A673 (cell line): ENCODE measurements around the gene NME5. TPM values are rescaled to one million over a fixed set of nuclear protein-coding genes. Genes with fewer than 3 reads are reported as not detected.

ENCODE experiments used
- BruUV-seq: library from RNA; stranded (reverse); fragments of 400-500 nt; replicated peaks from 2 replicates; lab custom pipeline; 2021; lab: Mats Ljungman, UMichigan
- CTCF ChIA-PET: fragments of 300-600 bp; sonication (Branson Sonifier 250); formaldehyde crosslinking; loops from one replicate; lab custom pipeline; 2022; ENCODE audit warnings: antibody characterized with exemption; lab: Charles Lee
- POLR2A ChIA-PET: fragments of 300-600 bp; sonication (Branson Sonifier 250); formaldehyde crosslinking; loops from one replicate; lab custom pipeline; 2022; ENCODE audit warnings: antibody characterized with exemption; ENCODE audit not compliant: low non-redundant PET; lab: Charles Lee
- DNase-seq: peaks from one replicate; pipeline ENCODE4 v3.0.0-alpha.2; 2015; ENCODE audit warnings: low spot score
- H3K27ac ChIP-seq: fragments of 200-600 bp; sonication (generic); 2 replicates; pipeline ENCODE4 v1.5.1; 2016; ENCODE audit warnings: mixed run types, low read depth, mild to moderate bottlenecking, mixed read lengths, antibody characterized with exemption, low read length; ENCODE audit not compliant: poor library complexity, severe bottlenecking
- H3K27me3 ChIP-seq: fragments of 200-600 bp; sonication (generic); replicated peaks from 2 replicates; pipeline ENCODE4 v1.6.1; 2017; ENCODE audit warnings: mixed run types, low read depth, mild to moderate bottlenecking, mixed read lengths, antibody characterized with exemption, low read length; ENCODE audit not compliant: insufficient read depth, poor library complexity
- H3K36me3 ChIP-seq: fragments of 200-600 bp; sonication (generic); 2 replicates; pipeline ENCODE4 v1.6.1; 2016; ENCODE audit warnings: mixed run types, mild to moderate bottlenecking, mixed read lengths, antibody characterized with exemption, low read length; ENCODE audit not compliant: insufficient read depth, poor library complexity, severe bottlenecking
- H3K4me1 ChIP-seq: fragments of 200-600 bp; sonication (generic); 2 replicates; pipeline ENCODE4 v1.6.1; 2017; ENCODE audit warnings: mixed run types, mild to moderate bottlenecking, mixed read lengths, antibody characterized with exemption, low read length; ENCODE audit not compliant: insufficient read depth, poor library complexity, severe bottlenecking
- H3K4me3 ChIP-seq: fragments of 200-600 bp; sonication (generic); 2 replicates; pipeline ENCODE4 v1.5.1; 2016; ENCODE audit warnings: low read depth, mixed run types, mild to moderate bottlenecking, mixed read lengths, low read length; ENCODE audit not compliant: poor library complexity, severe bottlenecking
- H3K9me3 ChIP-seq: fragments of 200-600 bp; sonication (generic); 2 replicates; pipeline ENCODE4 v1.6.1; 2016; ENCODE audit warnings: mixed run types, low read depth, mild to moderate bottlenecking, mixed read lengths, antibody characterized with exemption, low read length; ENCODE audit not compliant: poor library complexity, severe bottlenecking
- CTCF ChIP-seq: fragments of 300-800, 200-600 bp; sonication (generic); conservative IDR thresholded peaks from 2 replicates; pipeline ENCODE4 v1.5.1; 2017; ENCODE audit warnings: low read depth, mild to moderate bottlenecking, antibody characterized with exemption, low read length, moderate library complexity, mixed read lengths
- EZH2 ChIP-seq: fragments of 200-600 bp; sonication (generic); IDR thresholded peaks from 2 replicates; pipeline ENCODE4 v1.6.1; 2017; ENCODE audit warnings: borderline replicate concordance, low read depth, mild to moderate bottlenecking, mixed read lengths, antibody characterized with exemption, low read length; ENCODE audit not compliant: poor library complexity, severe bottlenecking
- intact Hi-C: fragments of 100-400 bp; cut with micrococcal nuclease; formaldehyde crosslinking; loops from one replicate; pipeline ENCODE4 v1.10.0; 2022; ENCODE audit not compliant: unreplicated experiment
- total RNA-seq: library from RNA; stranded (reverse); gene quantifications from 2 replicates; pipeline ENCODE4 v1.2.3, GENCODE V29; 2021

NME5 gene
- total RNA-seq, 1 experiment from 2014 or later: not detected

- Histone ChIP-seq H3K4me1 (peaks cover 7% of the 10 kb centered on the region), H3K27me3 (no peaks in the 10 kb centered on the region), H3K27ac (no peak overlapping the region), H3K36me3 (peaks cover 72% of the 10 kb centered on the region), H3K4me3 (no peak overlapping the region), H3K9me3 (no peaks in the 10 kb centered on the region)
- no peak for DNase-seq
- POLR2A ChIA-PET: no interaction called here
- BruUV-seq: no TSS peak
- TF ChIP-seq EZH2 (no peak), CTCF (no peak)
- CTCF ChIA-PET: no interaction called here
- intact Hi-C loops: loop anchor here (5.0 to 10.0 kb wide), 3 partner anchors 102 to 364 kb away; no protein-coding TSS in a partner anchor
Measured at GRCh38 chr5:138182808-138183207, 43.6 kb upstream of the NME5 start.

- no peak for DNase-seq
- no TSS peak for BruUV-seq
- no peaks in the 10 kb centered on the region for H3K27me3 ChIP-seq
- intact Hi-C loops: loop anchor here (2.0 to 10.0 kb wide), 4 partner anchors 104 to 366 kb away; no protein-coding TSS in a partner anchor
- H3K4me3 ChIP-seq: peak overlapping the region; percentile 71
- CTCF ChIA-PET: no interaction called here
- no peak overlapping the region for H3K27ac ChIP-seq
- no peaks in the 10 kb centered on the region for H3K9me3 ChIP-seq
- H3K36me3 ChIP-seq: peaks cover 62% of the 10 kb centered on the region
- POLR2A ChIA-PET: no interaction called here
- H3K4me1 ChIP-seq: peaks cover 7% of the 10 kb centered on the region
- TF ChIP-seq EZH2 (no peak), CTCF (no peak)
Measured at GRCh38 chr5:138180841-138181240, 41.6 kb upstream of the NME5 start.

GRCh38 chr5:138180183-138180782 lies 41.1 kb upstream of the NME5 start:
- ChIA-PET POLR2A (no interaction called here), CTCF (interaction anchor here (0.7 kb wide), 1 partner anchor 323 kb away, joined by 4 read pairs; no protein-coding TSS in a partner anchor)
- TF ChIP-seq CTCF (peak; percentile 73), EZH2 (no peak)
- H3K4me3 ChIP-seq: peak overlapping the region; percentile 71
- no peaks in the 10 kb centered on the region for H3K27me3 ChIP-seq
- BruUV-seq: no TSS peak
- peaks cover 62% of the 10 kb centered on the region for H3K36me3 ChIP-seq
- intact Hi-C loops: loop anchor here (2.0 to 10.0 kb wide), 4 partner anchors 105 to 367 kb away; no protein-coding TSS in a partner anchor
- peaks cover 7% of the 10 kb centered on the region for H3K4me1 ChIP-seq
- DNase-seq: peak; percentile 89
- H3K27ac ChIP-seq: no peak overlapping the region
- no peaks in the 10 kb centered on the region for H3K9me3 ChIP-seq
